ENCODE results near the gene MLLT3.

The MLLT3 gene

GRCh38 chr9:20634895-20635294, 12.6 kb upstream of the MLLT3 start:
- CTCF ChIA-PET = interaction anchor here (1.6 to 6.7 kb wide), 3 partner anchors 9 to 307 kb away, joined by 3 to 60 read pairs (median 30); no protein-coding TSS in a partner anchor
- POLR2A ChIA-PET = no interaction called here
- no peak for DNase-seq (ENCODE audit: extremely low spot score)
- TF ChIP-seq, protein P1, sequence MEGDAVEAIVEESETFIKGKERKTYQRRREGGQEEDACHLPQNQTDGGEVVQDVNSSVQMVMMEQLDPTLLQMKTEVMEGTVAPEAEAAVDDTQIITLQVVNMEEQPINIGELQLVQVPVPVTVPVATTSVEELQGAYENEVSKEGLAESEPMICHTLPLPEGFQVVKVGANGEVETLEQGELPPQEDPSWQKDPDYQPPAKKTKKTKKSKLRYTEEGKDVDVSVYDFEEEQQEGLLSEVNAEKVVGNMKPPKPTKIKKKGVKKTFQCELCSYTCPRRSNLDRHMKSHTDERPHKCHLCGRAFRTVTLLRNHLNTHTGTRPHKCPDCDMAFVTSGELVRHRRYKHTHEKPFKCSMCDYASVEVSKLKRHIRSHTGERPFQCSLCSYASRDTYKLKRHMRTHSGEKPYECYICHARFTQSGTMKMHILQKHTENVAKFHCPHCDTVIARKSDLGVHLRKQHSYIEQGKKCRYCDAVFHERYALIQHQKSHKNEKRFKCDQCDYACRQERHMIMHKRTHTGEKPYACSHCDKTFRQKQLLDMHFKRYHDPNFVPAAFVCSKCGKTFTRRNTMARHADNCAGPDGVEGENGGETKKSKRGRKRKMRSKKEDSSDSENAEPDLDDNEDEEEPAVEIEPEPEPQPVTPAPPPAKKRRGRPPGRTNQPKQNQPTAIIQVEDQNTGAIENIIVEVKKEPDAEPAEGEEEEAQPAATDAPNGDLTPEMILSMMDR (IDR thresholded peaks at IDR 0.05; ENCODE audit: control extremely low read depth, extremely low read depth, low read depth, missing control alignments) = no peak

DNA sequence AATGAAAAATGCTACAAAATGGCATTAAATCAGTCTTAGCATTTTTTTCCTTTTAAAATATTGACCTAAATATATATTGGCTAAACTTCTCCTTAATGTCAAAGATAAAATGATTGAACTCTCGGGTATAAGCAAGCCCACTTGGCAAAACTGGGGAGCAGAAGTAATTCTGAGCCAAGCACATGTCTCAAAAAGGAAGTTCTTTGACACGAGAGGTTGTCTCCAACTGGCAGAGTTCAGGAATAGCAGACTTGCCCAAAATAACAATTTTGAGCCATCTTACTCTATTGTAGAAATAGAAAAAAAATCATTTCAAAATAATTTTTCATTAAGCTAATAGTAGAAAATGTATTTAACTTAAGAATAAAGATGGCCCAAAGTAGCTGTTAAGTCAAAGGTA, 10.4 kb upstream of the MLLT3 start:
- TF ChIP-seq, protein P1 (IDR thresholded peaks at IDR 0.05; ENCODE audit: control extremely low read depth, extremely low read depth, low read depth, missing control alignments) = no peak
- ChIA-PET POLR2A (no interaction called here), CTCF (interaction anchor here (0.9 kb wide), 2 partner anchors 13 to 478 kb away, joined by 3 to 4 read pairs; no protein-coding TSS in a partner anchor)
- no peak for DNase-seq (ENCODE audit: extremely low spot score)

GRCh38 chr9:20630241-20630943, 8.1 kb upstream of the MLLT3 start:
- ChIA-PET CTCF (interaction anchor here (0.9 to 7.4 kb wide), 4 partner anchors 8 to 481 kb away, joined by 3 to 110 read pairs (median 4); partner anchors contain the start of gene MLLT3), POLR2A (no interaction called here)
- TF ChIP-seq, protein P1 (IDR thresholded peaks at IDR 0.05; ENCODE audit: control extremely low read depth, extremely low read depth, low read depth, missing control alignments) = no peak
- DNase-seq (ENCODE audit: extremely low spot score) = no peak

- CTCF ChIA-PET = interaction anchor here (0.6 to 7.4 kb wide), 50 partner anchors 9 to 700 kb away, joined by 3 to 110 read pairs (median 4); partner anchors contain the start of gene FOCAD
- TF ChIP-seq, protein P1 (IDR thresholded peaks at IDR 0.05; ENCODE audit: control extremely low read depth, extremely low read depth, low read depth, missing control alignments) = no peak
- POLR2A ChIA-PET = no interaction called here
These were observed 2.7 kb upstream of the MLLT3 start for GRCh38 chr9:20625003-20625349.

GRCh38 chr9:20624201-20625002, 2.1 kb upstream of the MLLT3 start:
- ChIA-PET CTCF (interaction anchor here (0.6 to 7.4 kb wide), 57 partner anchors 9 to 699 kb away, joined by 3 to 110 read pairs (median 4); partner anchors contain the start of gene FOCAD), POLR2A (no interaction called here)
- TF ChIP-seq, protein P1 (IDR thresholded peaks at IDR 0.05; ENCODE audit: control extremely low read depth, extremely low read depth, low read depth, missing control alignments) = peak; percentile 61
- DNase-seq (ENCODE audit: extremely low spot score) = peak; percentile 37

More at GRCh38 chr9:20625003-20625349, 2.7 kb upstream of the MLLT3 start:
- no peak for DNase-seq (ENCODE audit: extremely low spot score)

GRCh38 chr9:20623748-20624124, 1.4 kb upstream of the MLLT3 start:
- no peak for DNase-seq (ENCODE audit: extremely low spot score)

More at GRCh38 chr9:20623748-20624124, 1.4 kb upstream of the MLLT3 start:
- CTCF ChIA-PET = interaction anchor here (0.9 to 7.4 kb wide), 23 partner anchors 9 to 697 kb away, joined by 3 to 110 read pairs (median 6); no protein-coding TSS in a partner anchor
- POLR2A ChIA-PET = no interaction called here
- TF ChIP-seq, protein P1 (IDR thresholded peaks at IDR 0.05; ENCODE audit: control extremely low read depth, extremely low read depth, low read depth, missing control alignments) = no peak
